WTC11 (cell line): ENCODE measurements around the gene MT1G.
A peak's percentile ranks its signal among the peaks of the same experiment; 100 is the strongest.

Experiments used
- AFF4 ChIP-seq: sonication (generic); formaldehyde crosslinking; IDR thresholded peaks from 2 replicates; pipeline ENCODE4 v1.8.1; 2023; ENCODE audit warnings: mild to moderate bottlenecking, missing genetic modification reagents, borderline replicate concordance
- CTCF ChIP-seq: fragments of 200-600 bp; IDR thresholded peaks from 2 replicates; pipeline ENCODE4 v1.8.0; 2022; ENCODE audit warnings: antibody characterized with exemption
- FOXJ3 ChIP-seq: sonication (generic); formaldehyde crosslinking; IDR thresholded peaks from 2 replicates; pipeline ENCODE4 v1.9.0; 2021; ENCODE audit warnings: missing genetic modification reagents, mild to moderate bottlenecking, borderline replicate concordance
- HMGXB4 ChIP-seq: sonication (generic); formaldehyde crosslinking; IDR thresholded peaks from 2 replicates; pipeline ENCODE4 v1.8.1; 2023; ENCODE audit warnings: mild to moderate bottlenecking, moderate library complexity, missing genetic modification reagents
- SMAD3 ChIP-seq: sonication (generic); formaldehyde crosslinking; IDR thresholded peaks from 2 replicates; pipeline ENCODE4 v1.8.0; 2022; ENCODE audit warnings: missing genetic modification reagents, mild to moderate bottlenecking, borderline replicate concordance
- TF ChIP-seq, protein P1 (sequence below): sonication (generic); formaldehyde crosslinking; IDR thresholded peaks from 2 replicates; pipeline ENCODE4 v1.8.1; 2022; ENCODE audit warnings: mild to moderate bottlenecking, moderate library complexity, missing genetic modification reagents

GRCh38 chr16:56667581-56668571, at the start of gene MT1G:
- no peak for TF ChIP-seq FOXJ3 (CRISPR knock-in tag)
- TF ChIP-seq CTCF, result no peak
- peak; percentile 81; the same call in 1 of the 2 replicates for TF ChIP-seq AFF4
- no peak for TF ChIP-seq SMAD3 (CRISPR knock-in tag)
- TF ChIP-seq, protein P1, sequence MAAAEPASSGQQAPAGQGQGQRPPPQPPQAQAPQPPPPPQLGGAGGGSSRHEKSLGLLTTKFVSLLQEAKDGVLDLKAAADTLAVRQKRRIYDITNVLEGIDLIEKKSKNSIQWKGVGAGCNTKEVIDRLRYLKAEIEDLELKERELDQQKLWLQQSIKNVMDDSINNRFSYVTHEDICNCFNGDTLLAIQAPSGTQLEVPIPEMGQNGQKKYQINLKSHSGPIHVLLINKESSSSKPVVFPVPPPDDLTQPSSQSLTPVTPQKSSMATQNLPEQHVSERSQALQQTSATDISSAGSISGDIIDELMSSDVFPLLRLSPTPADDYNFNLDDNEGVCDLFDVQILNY (CRISPR knock-in tag), result no peak
- no peak; the same call in 1 of the 2 replicates for TF ChIP-seq HMGXB4 (CRISPR knock-in tag)
